Suppressor macrophage treated with lipopolysaccharide for 4 hours (primary cell): ENCODE results near the gene NPHP3.
A peak's percentile ranks its signal among the peaks of the same experiment; 100 is the strongest.

Experiments
- DNase-seq: peaks from one replicate; pipeline ENCODE4 v3.0.0-alpha.2; 2020

The NPHP3 gene

GRCh38 chr3:132682201-132682600 is 40.0 kb downstream of the NPHP3 start:
- DNase-seq = no peak

GRCh38 chr3:132681421-132681820 is 40.8 kb downstream of the NPHP3 start:
- no peak for DNase-seq

GRCh38 chr3:132679911-132680310 is 42.3 kb downstream of the NPHP3 start:
- no peak for DNase-seq

- no peak for DNase-seq
Measured at GRCh38 chr3:132675408-132675807, 46.8 kb downstream of the NPHP3 start.

GRCh38 chr3:132669256-132669777 is 52.9 kb downstream of the NPHP3 start:
- DNase-seq = no peak

GRCh38 chr3:132665230-132665745 is 56.9 kb downstream of the NPHP3 start:
- DNase-seq = no peak

GRCh38 chr3:132662212-132662611 is 60.0 kb downstream of the NPHP3 start:
- no peak for DNase-seq

- DNase-seq = no peak
Measured at GRCh38 chr3:132661101-132661500, 61.1 kb downstream of the NPHP3 start.

GRCh38 chr3:132660811-132661070 is 61.5 kb downstream of the NPHP3 start:
- DNase-seq = peak; percentile 40

GRCh38 chr3:132660052-132660810 is 62.0 kb downstream of the NPHP3 start, which contains the start of gene UBA5:
TSS of gene UBA5 (plus strand) at chr3:132660329. CDS start at chr3:132660538, 209 bp downstream.
- DNase-seq = peak; percentile 75

- DNase-seq = peak; percentile 66
Measured at GRCh38 chr3:132659365-132660051, 62.7 kb downstream of the NPHP3 start, which contains the start of gene ACAD11. TSS of gene ACAD11 (minus strand) at chr3:132659809. CDS start at chr3:132659751, 58 bp downstream.

GRCh38 chr3:132659000-132659364 is 63.2 kb downstream of the NPHP3 start:
- DNase-seq = no peak

GRCh38 chr3:132657869-132658747 is 64.1 kb downstream of the NPHP3 start:
- no peak for DNase-seq

GRCh38 chr3:132655471-132655870 is 66.7 kb downstream of the NPHP3 start:
- DNase-seq = no peak

GRCh38 chr3:132654721-132655120 is 67.5 kb downstream of the NPHP3 start:
- no peak for DNase-seq

GRCh38 chr3:132654190-132654589 is 68.0 kb downstream of the NPHP3 start:
- no peak for DNase-seq

GRCh38 chr3:132652640-132653270 is 69.5 kb downstream of the NPHP3 start:
- DNase-seq = no peak

- no peak for DNase-seq
Measured at GRCh38 chr3:132650153-132650552, 72.1 kb downstream of the NPHP3 start.

- no peak for DNase-seq
Measured at GRCh38 chr3:132645058-132645457, 77.2 kb downstream of the NPHP3 start.

GRCh38 chr3:132643366-132643765 is 78.8 kb downstream of the NPHP3 start:
- no peak for DNase-seq

- no peak for DNase-seq
Measured at GRCh38 chr3:132642539-132642847, 79.7 kb downstream of the NPHP3 start.

GRCh38 chr3:132641837-132642538 is 80.2 kb downstream of the NPHP3 start:
- DNase-seq = peak; percentile 64
